Activated T-helper 2 cell treated with anti-CD3 and anti-CD28 coated beads, Interferon-gamma antibody, Interleukin-2, Interleukin-4, amounts not matched to agents 10 μg/mL and 5 μg/mL and 100 μg/mL, durations not matched to agents 14 hours and 24 hours and 36 hours (primary cell): ENCODE results near the gene CD55. TPM values are rescaled to one million over a fixed set of nuclear protein-coding genes. Genes with fewer than 3 reads are reported as not detected.

Experiments
- DNase-seq: peaks from one replicate; pipeline ENCODE4 v3.0.0; 2021; ENCODE audit warnings: low spot score
- H3K27ac Mint-ChIP-seq: one replicate; pipeline ENCODE4 v1.8.0; 2021; ENCODE audit warnings: mixed read lengths
- H3K27me3 Mint-ChIP-seq: one replicate; pipeline ENCODE4 v1.8.0; 2021; ENCODE audit warnings: low read depth, mixed read lengths
- H3K36me3 Mint-ChIP-seq: one replicate; pipeline ENCODE4 v1.8.0; 2021; ENCODE audit warnings: low read depth, mixed read lengths
- H3K4me1 Mint-ChIP-seq: one replicate; pipeline ENCODE4 v1.8.0; 2021; ENCODE audit warnings: low read depth, mixed read lengths
- H3K4me3 Mint-ChIP-seq: one replicate; pipeline ENCODE4 v1.8.0; 2021; ENCODE audit warnings: low read depth, mild to moderate bottlenecking, moderate library complexity, mixed read lengths
- H3K9me3 Mint-ChIP-seq: one replicate; pipeline ENCODE4 v1.8.0; 2021; ENCODE audit warnings: mixed read lengths
- intact Hi-C: fragments of 100-400 bp; cut with micrococcal nuclease; formaldehyde crosslinking; loops from one replicate; pipeline ENCODE4 v1.15.1; 2023
- total RNA-seq: library from RNA; stranded (reverse); gene quantifications from 2 replicates; pipeline ENCODE4 v1.2.3, GENCODE V29; 2022

CD55 gene
- total RNA-seq, 1 donor from 2014 or later: 132 TPM

- Mint-ChIP-seq H3K27ac (peak overlapping the region; percentile 92), H3K27me3 (no peaks in the 10 kb centered on the region), H3K4me3 (peak overlapping the region; percentile 46), H3K4me1 (peaks cover 59% of the 10 kb centered on the region), H3K9me3 (peaks cover 32% of the 10 kb centered on the region), H3K36me3 (peaks cover 93% of the 10 kb centered on the region)
- DNase-seq: peak; percentile 42
- intact Hi-C loops: loop anchor here (1.0 to 10.0 kb wide), 9 partner anchors 16 to 552 kb away; partner anchors contain the start of genes CD55, CR2, PFKFB2 and YOD1
Measured at GRCh38 chr1:207336559-207337467, 15.3 kb downstream of the CD55 start.

- H3K27me3 Mint-ChIP-seq: no peaks in the 10 kb centered on the region
- intact Hi-C loops: no loop called here
- no peak overlapping the region for H3K27ac Mint-ChIP-seq
- no peak for DNase-seq
- H3K36me3 Mint-ChIP-seq: peaks cover 96% of the 10 kb centered on the region
- H3K4me1 Mint-ChIP-seq: peaks cover 65% of the 10 kb centered on the region
- peaks cover 14% of the 10 kb centered on the region for H3K9me3 Mint-ChIP-seq
- no peak overlapping the region for H3K4me3 Mint-ChIP-seq
Measured at GRCh38 chr1:207342332-207342731, 20.9 kb downstream of the CD55 start.

GRCh38 chr1:207343675-207344074 is 22.2 kb downstream of the CD55 start:
- H3K27me3 Mint-ChIP-seq: no peaks in the 10 kb centered on the region
- H3K4me1 Mint-ChIP-seq: peaks cover 62% of the 10 kb centered on the region
- intact Hi-C loops: no loop called here
- no peak overlapping the region for H3K4me3 Mint-ChIP-seq
- peaks cover 96% of the 10 kb centered on the region for H3K36me3 Mint-ChIP-seq
- H3K9me3 Mint-ChIP-seq: peaks cover 20% of the 10 kb centered on the region
- DNase-seq: no peak
- peak overlapping the region; percentile 5 for H3K27ac Mint-ChIP-seq

DNA sequence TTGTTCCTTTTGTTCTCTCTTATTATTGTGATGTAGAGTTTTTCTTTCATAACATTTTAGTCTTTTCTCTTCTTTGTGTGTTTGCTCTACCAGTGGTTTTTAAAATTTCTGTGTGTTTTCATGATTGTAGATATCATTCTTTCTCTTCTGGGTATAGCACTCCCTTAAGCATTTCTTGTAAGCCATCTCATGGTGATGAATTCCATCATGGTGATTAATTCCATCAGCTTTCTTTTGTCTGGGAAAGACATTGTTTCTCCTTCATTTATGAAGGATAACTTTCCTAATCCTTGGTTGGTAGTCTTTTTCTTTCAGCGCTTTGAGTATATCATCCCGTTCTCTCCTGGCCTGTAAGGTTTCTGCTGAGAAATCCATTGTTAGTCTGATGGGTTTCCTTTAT is 22.7 kb downstream of the CD55 start:
- peaks cover 22% of the 10 kb centered on the region for H3K9me3 Mint-ChIP-seq
- peaks cover 99% of the 10 kb centered on the region for H3K36me3 Mint-ChIP-seq
- DNase-seq: no peak
- peak overlapping the region; percentile 13 for H3K4me3 Mint-ChIP-seq
- no peaks in the 10 kb centered on the region for H3K27me3 Mint-ChIP-seq
- H3K27ac Mint-ChIP-seq: peak overlapping the region; percentile 28
- intact Hi-C loops: no loop called here
- H3K4me1 Mint-ChIP-seq: peaks cover 64% of the 10 kb centered on the region

DNA sequence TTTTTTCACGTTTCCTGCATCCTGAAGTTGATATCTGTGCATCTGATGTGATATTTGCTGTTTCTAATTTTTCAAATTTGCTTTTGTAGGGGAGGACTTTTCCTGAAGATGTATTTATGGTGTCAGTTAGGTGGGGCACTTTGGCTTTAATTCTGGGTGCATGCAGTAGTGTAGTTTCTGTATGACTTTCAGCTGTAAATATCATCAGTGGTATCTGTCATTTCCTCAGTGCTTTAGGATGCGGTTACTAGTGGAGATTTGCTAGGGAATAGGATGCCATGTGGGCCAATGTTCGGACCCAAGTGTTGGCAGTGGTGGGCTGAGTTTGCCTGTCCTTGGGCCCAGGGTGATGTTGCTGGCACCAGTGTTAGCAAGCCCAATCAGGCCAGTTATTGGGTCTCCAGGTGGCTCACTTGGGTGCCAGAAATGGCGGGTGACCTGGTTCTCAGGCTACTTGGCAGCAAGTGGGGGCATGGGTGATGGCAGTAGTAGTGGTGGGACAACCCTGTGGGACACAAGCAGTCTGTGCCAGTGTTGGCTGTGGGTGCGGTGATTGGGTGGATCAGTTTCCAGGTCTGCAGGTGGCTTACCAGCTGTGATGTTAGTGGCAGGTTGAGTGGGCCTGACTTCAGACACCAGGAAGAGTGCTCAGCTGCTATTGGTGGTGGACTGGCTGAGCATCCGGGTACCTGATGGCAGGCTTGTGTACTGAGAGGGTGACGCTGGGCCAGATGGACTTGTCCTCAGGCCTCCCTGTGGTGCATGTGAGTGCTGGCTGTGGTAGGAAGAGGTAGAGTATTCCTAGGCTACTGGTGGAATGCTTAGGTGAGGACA is 24.4 kb downstream of the CD55 start:
- Mint-ChIP-seq H3K27ac (peak overlapping the region; percentile 76), H3K9me3 (peaks cover 37% of the 10 kb centered on the region), H3K27me3 (no peaks in the 10 kb centered on the region), H3K4me3 (peak overlapping the region; percentile 57), H3K4me1 (peaks cover 71% of the 10 kb centered on the region), H3K36me3 (peaks cover 99% of the 10 kb centered on the region)
- intact Hi-C loops: loop anchor here (1.0 kb wide), 1 partner anchor 17 kb away; no protein-coding TSS in a partner anchor
- DNase-seq: no peak

DNA sequence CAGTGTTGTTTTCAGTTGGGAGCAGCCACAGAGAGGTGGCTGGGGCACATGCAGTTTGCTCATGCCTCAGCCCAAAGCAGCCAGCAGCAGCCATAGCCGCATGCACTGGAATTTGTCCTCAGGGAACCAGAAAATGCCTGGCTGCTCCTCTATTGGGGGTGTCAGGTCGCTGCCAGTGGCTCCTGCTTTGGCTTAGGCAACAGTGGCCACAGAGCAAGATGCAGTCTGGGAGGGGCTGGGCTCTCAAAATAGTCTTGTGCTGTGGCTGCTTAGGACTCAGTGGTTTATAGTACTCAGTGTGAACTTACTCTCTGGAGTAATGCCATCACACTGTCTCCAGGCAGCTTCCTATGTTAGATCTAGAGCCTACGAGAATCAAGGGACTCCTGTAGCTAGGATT is 25.0 kb downstream of the CD55 start:
- Mint-ChIP-seq H3K36me3 (peaks cover 98% of the 10 kb centered on the region), H3K9me3 (peaks cover 34% of the 10 kb centered on the region), H3K27ac (no peak overlapping the region), H3K27me3 (no peaks in the 10 kb centered on the region), H3K4me1 (peaks cover 71% of the 10 kb centered on the region), H3K4me3 (no peak overlapping the region)
- no peak for DNase-seq
- intact Hi-C loops: no loop called here

GRCh38 chr1:207349979-207350378 is 28.5 kb downstream of the CD55 start:
- H3K4me3 Mint-ChIP-seq: no peak overlapping the region
- peaks cover 44% of the 10 kb centered on the region for H3K4me1 Mint-ChIP-seq
- H3K9me3 Mint-ChIP-seq: peaks cover 29% of the 10 kb centered on the region
- no peaks in the 10 kb centered on the region for H3K27me3 Mint-ChIP-seq
- no peak for DNase-seq
- H3K36me3 Mint-ChIP-seq: peaks cover 93% of the 10 kb centered on the region
- no peak overlapping the region for H3K27ac Mint-ChIP-seq
- intact Hi-C loops: no loop called here

DNA sequence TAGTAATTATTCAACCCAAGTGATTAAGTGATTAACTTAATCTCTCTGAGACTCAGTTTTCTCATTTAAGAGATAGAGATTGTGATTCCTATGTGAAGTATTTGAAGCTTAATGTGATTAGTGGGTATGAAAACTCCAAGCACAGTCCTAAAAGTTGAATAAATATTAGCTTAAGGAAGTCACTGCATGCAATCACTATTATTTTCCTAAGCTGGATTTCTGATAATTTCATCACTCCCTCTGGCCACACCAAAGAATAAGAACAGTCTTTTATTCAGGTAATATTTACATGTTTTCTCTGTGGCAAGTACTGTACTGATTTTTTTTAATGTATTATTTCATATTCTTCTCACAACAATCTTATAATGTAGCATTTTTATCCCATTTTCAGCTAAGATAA is 31.1 kb downstream of the CD55 start:
- intact Hi-C loops: no loop called here
- H3K4me1 Mint-ChIP-seq: peaks cover 43% of the 10 kb centered on the region
- H3K27ac Mint-ChIP-seq: no peak overlapping the region
- H3K4me3 Mint-ChIP-seq: no peak overlapping the region
- H3K27me3 Mint-ChIP-seq: no peaks in the 10 kb centered on the region
- peaks cover 81% of the 10 kb centered on the region for H3K36me3 Mint-ChIP-seq
- DNase-seq: no peak
- H3K9me3 Mint-ChIP-seq: peaks cover 29% of the 10 kb centered on the region

- Mint-ChIP-seq H3K9me3 (peaks cover 12% of the 10 kb centered on the region), H3K27me3 (no peaks in the 10 kb centered on the region)
Measured at GRCh38 chr1:207355060-207355459, 33.6 kb downstream of the CD55 start.

GRCh38 chr1:207355513-207356295 is 34.2 kb downstream of the CD55 start:
- no peak for DNase-seq
- Mint-ChIP-seq H3K27me3 (no peaks in the 10 kb centered on the region), H3K4me1 (peaks cover 37% of the 10 kb centered on the region), H3K36me3 (peaks cover 69% of the 10 kb centered on the region), H3K27ac (no peak overlapping the region), H3K4me3 (no peak overlapping the region), H3K9me3 (peaks cover 6% of the 10 kb centered on the region)
- intact Hi-C loops: no loop called here

More at GRCh38 chr1:207355060-207355459, 33.6 kb downstream of the CD55 start:
- Mint-ChIP-seq H3K36me3 (peaks cover 75% of the 10 kb centered on the region), H3K4me3 (no peak overlapping the region), H3K27ac (no peak overlapping the region), H3K4me1 (peaks cover 43% of the 10 kb centered on the region)
- no peak for DNase-seq
- intact Hi-C loops: no loop called here

GRCh38 chr1:207361029-207361428 is 39.6 kb downstream of the CD55 start:
- intact Hi-C loops: no loop called here
- no peak overlapping the region for H3K4me3 Mint-ChIP-seq
- H3K9me3 Mint-ChIP-seq: no peaks in the 10 kb centered on the region
- peaks cover 17% of the 10 kb centered on the region for H3K4me1 Mint-ChIP-seq
- no peaks in the 10 kb centered on the region for H3K27me3 Mint-ChIP-seq
- DNase-seq: no peak
- no peak overlapping the region for H3K27ac Mint-ChIP-seq
- H3K36me3 Mint-ChIP-seq: peaks cover 28% of the 10 kb centered on the region

GRCh38 chr1:207361889-207362288 is 40.4 kb downstream of the CD55 start:
- no peaks in the 10 kb centered on the region for H3K27me3 Mint-ChIP-seq
- no peak overlapping the region for H3K27ac Mint-ChIP-seq

More at GRCh38 chr1:207361889-207362288, 40.4 kb downstream of the CD55 start:
- Mint-ChIP-seq H3K4me1 (peaks cover 13% of the 10 kb centered on the region), H3K9me3 (no peaks in the 10 kb centered on the region), H3K4me3 (no peak overlapping the region), H3K36me3 (peaks cover 30% of the 10 kb centered on the region)
- DNase-seq: no peak
- intact Hi-C loops: no loop called here
